Measurements from ENCODE around the gene CLSTN1.

DNA sequence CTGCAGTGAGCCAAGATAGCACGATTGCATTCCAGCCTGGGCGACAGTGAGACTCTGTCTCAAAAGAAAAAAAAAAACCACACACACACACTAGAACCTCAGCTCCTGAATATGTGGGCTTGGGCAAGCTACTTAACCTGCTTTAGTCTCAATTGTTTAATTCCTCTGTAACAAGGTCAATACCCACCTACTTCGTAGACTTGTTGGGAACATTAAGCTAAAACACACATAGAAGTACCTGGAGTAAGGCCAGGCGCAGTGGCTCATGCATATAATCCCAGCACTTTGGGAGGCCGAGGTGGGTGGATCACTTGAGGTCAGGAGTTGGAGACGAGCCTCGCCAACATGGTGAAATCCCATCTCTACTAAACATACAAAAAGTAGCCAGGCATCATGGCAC, 77.1 kb downstream of the CLSTN1 start:
- TF ChIP-seq SIN3A (IDR thresholded peaks at IDR 0.05; ENCODE audit: borderline replicate concordance, insufficient read depth, low read depth, low read length): no peak
- TF ChIP-seq, protein P1, sequence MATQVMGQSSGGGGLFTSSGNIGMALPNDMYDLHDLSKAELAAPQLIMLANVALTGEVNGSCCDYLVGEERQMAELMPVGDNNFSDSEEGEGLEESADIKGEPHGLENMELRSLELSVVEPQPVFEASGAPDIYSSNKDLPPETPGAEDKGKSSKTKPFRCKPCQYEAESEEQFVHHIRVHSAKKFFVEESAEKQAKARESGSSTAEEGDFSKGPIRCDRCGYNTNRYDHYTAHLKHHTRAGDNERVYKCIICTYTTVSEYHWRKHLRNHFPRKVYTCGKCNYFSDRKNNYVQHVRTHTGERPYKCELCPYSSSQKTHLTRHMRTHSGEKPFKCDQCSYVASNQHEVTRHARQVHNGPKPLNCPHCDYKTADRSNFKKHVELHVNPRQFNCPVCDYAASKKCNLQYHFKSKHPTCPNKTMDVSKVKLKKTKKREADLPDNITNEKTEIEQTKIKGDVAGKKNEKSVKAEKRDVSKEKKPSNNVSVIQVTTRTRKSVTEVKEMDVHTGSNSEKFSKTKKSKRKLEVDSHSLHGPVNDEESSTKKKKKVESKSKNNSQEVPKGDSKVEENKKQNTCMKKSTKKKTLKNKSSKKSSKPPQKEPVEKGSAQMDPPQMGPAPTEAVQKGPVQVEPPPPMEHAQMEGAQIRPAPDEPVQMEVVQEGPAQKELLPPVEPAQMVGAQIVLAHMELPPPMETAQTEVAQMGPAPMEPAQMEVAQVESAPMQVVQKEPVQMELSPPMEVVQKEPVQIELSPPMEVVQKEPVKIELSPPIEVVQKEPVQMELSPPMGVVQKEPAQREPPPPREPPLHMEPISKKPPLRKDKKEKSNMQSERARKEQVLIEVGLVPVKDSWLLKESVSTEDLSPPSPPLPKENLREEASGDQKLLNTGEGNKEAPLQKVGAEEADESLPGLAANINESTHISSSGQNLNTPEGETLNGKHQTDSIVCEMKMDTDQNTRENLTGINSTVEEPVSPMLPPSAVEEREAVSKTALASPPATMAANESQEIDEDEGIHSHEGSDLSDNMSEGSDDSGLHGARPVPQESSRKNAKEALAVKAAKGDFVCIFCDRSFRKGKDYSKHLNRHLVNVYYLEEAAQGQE (IDR thresholded peaks at IDR 0.05; ENCODE audit: insufficient read depth in 1 of 2, low read depth in 2 of 2, low read length in 1 of 2): no peak
